HG03280 (cell line): Measurements from ENCODE around the gene RGS14.
"Not testable (repeated sequence)": the region's sequence is repeated elsewhere in the genome, so short reads cannot be mapped to it uniquely, and the experiment has no call there.

Experiments
- ATAC-seq: cut with Tn5 transposase; IDR thresholded peaks from one replicate; pipeline ENCODE4 v1.9.1; 2021; ENCODE audit warnings: mild to moderate bottlenecking, moderate library complexity; ENCODE audit not compliant: unreplicated experiment

The RGS14 gene

GRCh38 chr5:177397875-177398390 lies 40.2 kb downstream of the RGS14 start:
- no peak for ATAC-seq

- no peak for ATAC-seq
These were observed 42.5 kb downstream of the RGS14 start, which contains the start of gene PFN3 for GRCh38 chr5:177399997-177400868. Gene PFN3 (minus strand): TSS chr5:177400661. CDS start chr5:177400576, 85 bp downstream.

GRCh38 chr5:177402271-177403043 lies 44.7 kb downstream of the RGS14 start:
- ATAC-seq = no peak

GRCh38 chr5:177403102-177403791 lies 45.5 kb downstream of the RGS14 start:
- peak; percentile 17 for ATAC-seq

GRCh38 chr5:177403792-177404640 lies 46.3 kb downstream of the RGS14 start:
- peak; percentile 82 for ATAC-seq

GRCh38 chr5:177404641-177405179 lies 47.0 kb downstream of the RGS14 start:
- ATAC-seq = no peak

- ATAC-seq = no peak
These were observed 47.6 kb downstream of the RGS14 start for GRCh38 chr5:177405312-177405711.

- no peak for ATAC-seq
These were observed 48.1 kb downstream of the RGS14 start for GRCh38 chr5:177405805-177406204.

GRCh38 chr5:177409043-177409801 lies 51.5 kb downstream of the RGS14 start, which contains the start of gene F12:
Gene F12 (minus strand): TSS chr5:177409564. CDS start chr5:177409527, 37 bp downstream.
- no peak for ATAC-seq

GRCh38 chr5:177410575-177410974 lies 52.9 kb downstream of the RGS14 start:
- ATAC-seq = no peak

- peak; percentile 74 for ATAC-seq
These were observed 55.0 kb downstream of the RGS14 start for GRCh38 chr5:177412603-177413233.

- no peak for ATAC-seq
These were observed 56.8 kb downstream of the RGS14 start for GRCh38 chr5:177414481-177414880.

- ATAC-seq = not testable (repeated sequence)
These were observed 59.4 kb downstream of the RGS14 start for GRCh38 chr5:177417081-177417480.

- no peak for ATAC-seq
These were observed 61.3 kb downstream of the RGS14 start for GRCh38 chr5:177419046-177419445.

- ATAC-seq = not testable (repeated sequence)
These were observed 62.7 kb downstream of the RGS14 start for GRCh38 chr5:177420472-177420871.

- ATAC-seq = no peak
These were observed 63.5 kb downstream of the RGS14 start for GRCh38 chr5:177421062-177421798.
